Activated CD8-positive, alpha-beta memory T cell treated with anti-CD3 and anti-CD28 coated beads for 48 hours (primary cell): ENCODE data around the gene ADAM23.

Experiments used
- DNase-seq, 3 experiments: peaks; one replicate each; pipeline ENCODE4 v3.0.0-alpha.2; 2020; ENCODE audit warnings: low read depth in 2 of 3, low spot score in 2 of 3

The ADAM23 gene

GRCh38 chr2:206563374-206563773 is 120.0 kb downstream of the ADAM23 start:
- DNase-seq: no peak

GRCh38 chr2:206565666-206566065 is 122.3 kb downstream of the ADAM23 start:
- no peak for DNase-seq

GRCh38 chr2:206569470-206569869 is 126.1 kb downstream of the ADAM23 start:
- no peak for DNase-seq

GRCh38 chr2:206570199-206570598 is 126.9 kb downstream of the ADAM23 start:
- DNase-seq: no peak

- no peak for DNase-seq
Measured at GRCh38 chr2:206572725-206573124, 129.4 kb downstream of the ADAM23 start.

- no peak for DNase-seq
Measured at GRCh38 chr2:206573793-206574192, 130.5 kb downstream of the ADAM23 start.

- no peak for DNase-seq
Measured at GRCh38 chr2:206584323-206585116, 141.2 kb downstream of the ADAM23 start.

GRCh38 chr2:206585335-206585734 is 142.0 kb downstream of the ADAM23 start:
- no peak for DNase-seq

- no peak for DNase-seq
Measured at GRCh38 chr2:206586609-206587008, 143.3 kb downstream of the ADAM23 start.

- DNase-seq: no peak
Measured at GRCh38 chr2:206597717-206598218, 154.4 kb downstream of the ADAM23 start.

- DNase-seq: no peak
Measured at GRCh38 chr2:206603243-206603642, 159.9 kb downstream of the ADAM23 start.

- no peak for DNase-seq
Measured at GRCh38 chr2:206610451-206610850, 167.1 kb downstream of the ADAM23 start.

GRCh38 chr2:206611191-206611590 is 167.9 kb downstream of the ADAM23 start:
- no peak for DNase-seq

- no peak for DNase-seq
Measured at GRCh38 chr2:206611736-206612135, 168.4 kb downstream of the ADAM23 start.

GRCh38 chr2:206614811-206615210 is 171.5 kb downstream of the ADAM23 start:
- DNase-seq: no peak

- DNase-seq: no peak
Measured at GRCh38 chr2:206615417-206616089, 172.2 kb downstream of the ADAM23 start.

GRCh38 chr2:206616151-206616550 is 172.8 kb downstream of the ADAM23 start:
- DNase-seq: no peak

- DNase-seq: no peak
Measured at GRCh38 chr2:206619011-206619410, 175.7 kb downstream of the ADAM23 start.

- no peak for DNase-seq
Measured at GRCh38 chr2:206626108-206626507, 182.8 kb downstream of the ADAM23 start.

GRCh38 chr2:206627632-206628031 is 184.3 kb downstream of the ADAM23 start:
- no peak for DNase-seq

GRCh38 chr2:206631340-206631739 is 188.0 kb downstream of the ADAM23 start:
- DNase-seq: no peak

GRCh38 chr2:206635015-206635414 is 191.7 kb downstream of the ADAM23 start:
- no peak for DNase-seq
